AG04449 (cell line): ENCODE data around the gene DPP7.
A peak's percentile ranks its signal among the peaks of the same experiment; 100 is the strongest.

Experiments used
- CTCF ChIA-PET: fragments of 350-600 bp; formaldehyde crosslinking; extraction: SDS; loops from one replicate; lab custom pipeline; 2021; ENCODE audit warnings: antibody characterized with exemption; lab: Yijun Ruan, JAX
- POLR2A ChIA-PET: fragments of 400-600, 350-600 bp; formaldehyde crosslinking; extraction: SDS; loops from one replicate; lab custom pipeline; 2020; ENCODE audit warnings: antibody characterized with exemption, inconsistent platforms; lab: Yijun Ruan, JAX
- DNase-seq: peaks from one replicate; pipeline ENCODE4 v3.0.0-alpha.2; 2010; ENCODE audit warnings: low read depth, low spot score
- H3K4me3 ChIP-seq: 2 replicates; pipeline ENCODE4 v1.5.1; 2011; ENCODE audit warnings: low read depth, mild to moderate bottlenecking, control low read depth, low read length
- TF ChIP-seq, protein P1 (sequence below): IDR thresholded peaks from one replicate; pipeline ENCODE4 v1.5.1; 2011; ENCODE audit warnings: mild to moderate bottlenecking, moderate library complexity, low read length, control low read depth, inconsistent platforms; ENCODE audit not compliant: insufficient read depth; ENCODE audit errors: missing control alignments

Gene DPP7

DNA sequence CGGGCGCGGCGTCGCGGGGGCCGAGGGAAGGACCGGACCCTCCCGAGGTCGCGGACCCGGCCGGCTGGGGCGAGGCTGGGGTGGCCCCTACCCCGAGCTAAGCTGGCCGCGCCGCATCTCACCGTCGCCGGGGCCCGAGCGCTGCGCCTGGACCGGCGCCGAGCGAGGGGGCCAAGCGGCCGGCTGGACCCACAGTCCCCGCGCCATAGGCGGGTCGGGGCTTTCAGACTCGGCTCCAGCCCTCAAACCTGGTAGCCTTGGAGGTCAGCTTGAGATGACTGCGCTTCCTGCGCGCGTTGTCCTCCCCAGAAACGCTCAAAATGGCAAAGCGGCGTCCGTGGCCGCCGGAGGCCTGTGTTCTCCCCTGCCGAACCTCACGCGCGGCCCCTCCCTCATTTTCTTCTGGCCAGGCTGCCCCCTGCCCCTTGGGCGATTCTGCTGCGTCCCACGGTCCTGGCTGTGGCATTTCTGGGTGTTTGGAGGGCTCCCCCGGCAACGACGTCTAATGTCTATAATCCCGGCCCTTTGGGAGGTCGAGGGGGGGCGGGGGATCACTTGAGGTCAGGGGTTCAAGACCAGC lies 15.7 kb upstream of the DPP7 start:
- POLR2A ChIA-PET: interaction anchor here (0.6 to 1.6 kb wide), 8 partner anchors 21 to 115 kb away, joined by 3 to 10 read pairs (median 6); partner anchors contain the start of genes ANAPC2, MAN1B1, RNF224 and SSNA1
- peak overlapping the region; percentile 81 for H3K4me3 ChIP-seq
- CTCF ChIA-PET: interaction anchor here (0.9 to 3.2 kb wide), 8 partner anchors 9 to 119 kb away, joined by 3 to 17 read pairs (median 4); no protein-coding TSS in a partner anchor
- DNase-seq: no peak
- TF ChIP-seq, protein P1, sequence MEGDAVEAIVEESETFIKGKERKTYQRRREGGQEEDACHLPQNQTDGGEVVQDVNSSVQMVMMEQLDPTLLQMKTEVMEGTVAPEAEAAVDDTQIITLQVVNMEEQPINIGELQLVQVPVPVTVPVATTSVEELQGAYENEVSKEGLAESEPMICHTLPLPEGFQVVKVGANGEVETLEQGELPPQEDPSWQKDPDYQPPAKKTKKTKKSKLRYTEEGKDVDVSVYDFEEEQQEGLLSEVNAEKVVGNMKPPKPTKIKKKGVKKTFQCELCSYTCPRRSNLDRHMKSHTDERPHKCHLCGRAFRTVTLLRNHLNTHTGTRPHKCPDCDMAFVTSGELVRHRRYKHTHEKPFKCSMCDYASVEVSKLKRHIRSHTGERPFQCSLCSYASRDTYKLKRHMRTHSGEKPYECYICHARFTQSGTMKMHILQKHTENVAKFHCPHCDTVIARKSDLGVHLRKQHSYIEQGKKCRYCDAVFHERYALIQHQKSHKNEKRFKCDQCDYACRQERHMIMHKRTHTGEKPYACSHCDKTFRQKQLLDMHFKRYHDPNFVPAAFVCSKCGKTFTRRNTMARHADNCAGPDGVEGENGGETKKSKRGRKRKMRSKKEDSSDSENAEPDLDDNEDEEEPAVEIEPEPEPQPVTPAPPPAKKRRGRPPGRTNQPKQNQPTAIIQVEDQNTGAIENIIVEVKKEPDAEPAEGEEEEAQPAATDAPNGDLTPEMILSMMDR: no peak

DNA sequence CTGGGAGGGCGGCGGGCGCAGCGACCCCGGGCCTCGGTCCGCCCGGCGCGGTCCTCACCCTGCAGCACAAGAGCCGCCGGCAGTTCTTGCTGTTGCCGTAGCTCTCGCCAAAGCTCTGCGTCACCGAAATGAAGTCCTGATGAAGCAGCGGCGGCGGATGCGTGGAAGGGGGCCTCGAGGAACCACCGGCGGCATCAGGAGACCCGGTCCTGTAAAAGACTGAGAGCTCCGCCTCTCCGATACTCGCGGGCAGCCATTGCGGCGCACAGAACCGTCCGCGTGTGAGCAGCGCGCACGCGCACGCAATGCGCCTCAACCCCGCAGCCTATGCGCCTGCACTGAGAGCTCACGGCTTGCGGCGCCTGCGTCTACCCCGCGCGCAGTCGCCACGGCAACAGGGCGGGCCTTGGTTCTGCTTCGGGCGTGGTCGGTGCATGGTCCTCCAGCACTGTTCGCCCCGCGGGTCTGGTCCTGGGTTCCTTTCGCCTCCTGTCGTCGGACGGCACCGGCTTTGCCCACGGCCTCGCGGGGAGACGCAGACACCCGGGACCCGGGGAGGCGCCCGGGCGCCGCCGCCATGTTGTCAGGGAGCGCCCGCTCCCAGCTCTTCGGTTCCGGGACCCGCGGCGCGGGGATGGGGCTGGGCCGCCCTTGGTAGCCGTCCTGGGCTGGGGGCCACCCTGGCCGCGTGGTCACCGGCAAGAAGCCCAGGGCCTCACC lies 15.1 kb upstream of the DPP7 start:
- CTCF ChIA-PET: interaction anchor here (0.9 to 3.2 kb wide), 10 partner anchors 8 to 120 kb away, joined by 3 to 17 read pairs (median 4); partner anchors contain the start of gene GRIN1
- POLR2A ChIA-PET: interaction anchor here (0.6 to 1.6 kb wide), 10 partner anchors 14 to 116 kb away, joined by 3 to 10 read pairs (median 4); partner anchors contain the start of genes ANAPC2, MAN1B1, RNF224 and SSNA1
- TF ChIP-seq, protein P1: no peak
- peak; percentile 49 for DNase-seq
- peak overlapping the region; percentile 81 for H3K4me3 ChIP-seq

DNA sequence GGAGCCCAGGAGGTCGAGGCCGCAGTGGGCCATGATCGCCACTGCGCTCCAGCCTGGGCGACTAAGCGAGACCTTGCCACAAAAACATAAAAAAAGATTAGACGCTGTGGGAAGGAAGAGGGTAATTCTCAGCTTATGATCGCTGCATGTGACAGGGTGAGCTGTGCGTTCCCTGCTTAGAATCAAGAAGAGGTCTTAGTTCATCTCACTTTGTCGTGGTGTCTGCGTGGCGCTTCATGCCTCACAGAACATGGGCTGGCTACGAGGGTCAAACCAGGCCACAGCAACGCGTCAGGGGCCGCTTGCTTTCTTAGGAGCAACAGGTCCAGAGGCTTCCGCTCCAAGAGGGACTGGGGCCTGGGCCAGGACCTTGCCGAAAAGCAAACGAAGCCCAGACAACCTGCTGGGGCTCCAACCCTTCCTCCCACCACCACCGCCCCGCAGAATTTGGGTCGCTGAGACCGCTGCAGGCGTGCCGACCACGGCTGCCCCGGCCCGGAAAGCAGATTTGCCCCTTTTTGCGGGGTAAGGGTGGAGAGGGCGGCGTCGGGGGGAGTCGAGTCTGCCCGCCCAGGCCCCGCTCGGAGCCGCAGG lies 14.4 kb upstream of the DPP7 start:
- POLR2A ChIA-PET: interaction anchor here (0.6 to 1.6 kb wide), 10 partner anchors 15 to 117 kb away, joined by 3 to 10 read pairs (median 4); partner anchors contain the start of genes ANAPC2, MAN1B1, RNF224 and SSNA1
- H3K4me3 ChIP-seq: peak overlapping the region; percentile 81
- TF ChIP-seq, protein P1: no peak
- DNase-seq: no peak
- CTCF ChIA-PET: interaction anchor here (0.9 to 3.2 kb wide), 7 partner anchors 9 to 121 kb away, joined by 3 to 17 read pairs (median 4); partner anchors contain the start of gene GRIN1

DNA sequence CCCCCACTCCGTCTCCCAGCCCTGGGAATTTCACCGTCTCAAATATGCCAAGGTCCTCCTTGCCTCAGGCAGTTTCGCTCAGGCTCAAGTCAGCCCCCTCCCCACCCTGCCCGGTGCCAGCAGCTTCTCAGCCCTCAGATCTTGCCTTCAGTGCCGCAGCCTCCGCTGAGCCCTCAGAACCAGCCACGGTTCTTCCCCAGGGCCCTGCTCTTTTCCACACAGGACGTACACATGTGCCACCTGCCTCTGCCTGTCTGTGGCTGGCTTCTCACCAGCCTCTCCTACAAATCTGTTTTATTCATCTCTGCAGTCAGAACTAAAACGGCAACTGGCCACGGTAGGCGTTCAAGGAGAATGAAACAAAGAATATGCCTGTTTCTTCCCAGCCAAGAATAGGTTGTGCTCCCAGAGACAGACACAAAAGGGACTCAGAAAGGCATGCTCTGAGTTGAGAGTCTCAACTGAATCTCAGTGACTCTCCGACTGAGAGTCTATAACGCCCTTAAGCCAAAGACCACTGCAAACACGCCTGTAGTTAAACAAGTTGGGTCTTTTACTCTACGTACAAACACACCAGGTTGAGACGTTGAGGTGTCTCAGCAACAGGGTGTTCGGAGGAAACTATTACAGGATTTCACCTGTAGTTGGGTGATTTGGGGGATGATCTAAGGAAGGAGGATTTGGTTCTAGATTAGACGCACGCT lies 13.8 kb upstream of the DPP7 start:
- ChIA-PET CTCF (interaction anchor here (1.2 to 3.2 kb wide), 4 partner anchors 10 to 108 kb away, joined by 3 to 17 read pairs (median 6); partner anchors contain the start of genes GRIN1 and RNF224), POLR2A (interaction anchor here (0.6 kb wide), 1 partner anchor 21 kb away, joined by 3 read pairs; no protein-coding TSS in a partner anchor)
- TF ChIP-seq, protein P1: no peak
- DNase-seq: no peak
- H3K4me3 ChIP-seq: peak overlapping the region; percentile 81

DNA sequence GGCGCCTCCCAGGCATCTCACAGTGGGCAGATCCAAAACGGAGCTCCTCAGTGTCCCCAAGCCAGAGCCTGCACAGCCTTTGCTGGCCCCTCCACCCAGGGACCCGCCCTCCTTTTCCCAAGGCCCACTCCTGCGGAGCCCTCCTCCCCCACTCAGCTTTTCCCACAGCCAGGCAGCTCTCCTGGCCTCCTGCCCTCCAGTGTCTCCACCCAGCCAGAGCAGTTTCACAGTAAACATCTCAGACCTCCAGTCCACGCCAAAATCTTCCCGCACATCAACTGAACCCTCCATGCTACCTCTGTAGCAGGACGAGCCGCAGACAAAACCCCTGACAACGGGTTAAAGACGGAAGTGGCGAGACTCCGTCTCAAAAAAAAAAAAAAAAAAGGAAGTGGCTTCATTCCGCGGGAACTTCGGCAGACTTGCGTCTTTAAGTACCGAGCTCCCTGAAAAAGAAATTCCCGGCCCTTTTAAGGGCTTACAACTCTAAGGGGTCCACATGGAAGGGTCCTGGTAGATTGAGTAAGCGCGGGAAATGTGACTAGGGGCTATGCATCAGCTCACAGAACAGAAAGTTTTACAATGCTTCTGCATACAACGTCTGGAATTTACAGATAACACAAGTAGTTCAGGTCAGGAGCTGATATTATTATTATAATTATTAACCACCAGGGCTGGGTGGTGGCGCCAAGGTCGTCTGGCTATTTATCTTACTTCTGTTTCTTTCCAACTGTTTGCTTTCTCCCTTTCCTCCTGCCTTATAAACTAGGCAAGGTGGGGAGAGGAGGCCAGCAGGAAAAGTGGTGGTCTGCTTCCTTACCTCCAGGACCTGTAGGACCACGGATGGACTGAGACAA lies 13.0 kb upstream of the DPP7 start:
- DNase-seq: no peak
- ChIA-PET CTCF (interaction anchor here (1.0 to 1.6 kb wide), 4 partner anchors 14 to 109 kb away, joined by 3 to 7 read pairs (median 4); partner anchors contain the start of gene RNF224), POLR2A (no interaction called here)
- TF ChIP-seq, protein P1: no peak
- no peak overlapping the region; the same call in 1 of the 2 replicates for H3K4me3 ChIP-seq
